Skeletal muscle tissue (tissue), 4 donors: Measurements from ENCODE around the gene P2RY2. TPM values are rescaled to one million over a fixed set of nuclear protein-coding genes. Genes with fewer than 3 reads are reported as not detected.

ENCODE experiments used
- H3K27ac ChIP-seq: one replicate; pipeline ENCODE4 v1.7.0; 2013; ENCODE audit warnings: mild to moderate bottlenecking, low read depth, low read length, inconsistent platforms
- H3K27me3 ChIP-seq, 3 donors: one replicate each; pipeline ENCODE4 v1.7.0; 2013; ENCODE audit warnings: low read length in 3 of 3; ENCODE audit not compliant: control insufficient read depth in 3 of 3, insufficient read depth in 3 of 3
- H3K36me3 ChIP-seq, 3 donors: one replicate each; pipeline ENCODE4 v1.7.0; 2013; ENCODE audit warnings: low read length in 3 of 3; ENCODE audit not compliant: control insufficient read depth in 3 of 3, insufficient read depth in 3 of 3
- H3K4me1 ChIP-seq, 3 donors: one replicate each; pipeline ENCODE4 v1.7.0; 2013; ENCODE audit warnings: low read length in 3 of 3, mild to moderate bottlenecking in 3 of 3; ENCODE audit not compliant: control insufficient read depth in 3 of 3, insufficient read depth in 3 of 3
- H3K4me3 ChIP-seq, 3 donors: one replicate each; pipeline ENCODE4 v1.7.0; 2013; ENCODE audit warnings: low read length in 3 of 3
- H3K9ac ChIP-seq, 3 donors: one replicate each; pipeline ENCODE4 v1.7.0; 2013; ENCODE audit warnings: low read length in 3 of 3, mild to moderate bottlenecking in 3 of 3, moderate library complexity in 2 of 3, low read depth in 1 of 3
- H3K9me3 ChIP-seq, 3 donors: one replicate each; pipeline ENCODE4 v1.7.0; 2013; ENCODE audit warnings: low read length in 3 of 3; ENCODE audit not compliant: control insufficient read depth in 3 of 3
- total RNA-seq: library from RNA; depleted of rRNA; stranded (reverse); fragments of >200 nt; gene quantifications from one replicate; pipeline ENCODE4 v1.2.3, GENCODE V29; 2014
- donor health status: Osteomylitis.

Gene P2RY2
- total RNA-seq, 1 donor from 2014 or later = 1.0 TPM

DNA sequence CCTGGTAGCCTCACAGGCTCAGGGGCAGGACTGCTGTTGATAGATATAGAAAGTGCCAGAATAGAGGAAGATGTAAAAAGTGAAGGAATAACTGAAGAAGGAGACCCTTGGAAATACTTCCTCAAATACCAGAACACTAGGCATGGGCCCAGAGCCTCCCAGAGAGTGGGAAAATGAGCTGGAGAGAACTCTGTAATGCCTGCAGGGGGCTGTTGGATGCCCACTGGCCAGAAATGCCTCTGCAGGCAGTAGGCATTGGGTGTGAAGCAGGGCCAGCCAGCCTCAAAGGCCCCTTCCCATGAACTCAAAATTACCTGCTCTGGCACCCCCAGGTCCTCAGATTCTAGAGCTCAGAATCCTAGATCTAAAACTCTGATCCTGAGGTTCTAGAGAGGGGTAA is 15.1 kb downstream of the P2RY2 start:
- Histone ChIP-seq H3K36me3 (peaks cover 10 to 34% (median 22%) of the 10 kb centered on the region in 3 donors), H3K4me3 (no peak overlapping the region), H3K9me3 (no peaks in the 10 kb centered on the region), H3K27me3 (no peaks in the 10 kb centered on the region), H3K4me1 (peaks cover 58 to 77% (median 73%) of the 10 kb centered on the region in 3 donors), H3K27ac (peak overlapping the region; percentile 96), H3K9ac (peak overlapping the region in 1 of 3 donors; percentile 57)

- Histone ChIP-seq H3K9ac (no peak overlapping the region), H3K9me3 (no peaks in the 10 kb centered on the region), H3K27me3 (no peaks in the 10 kb centered on the region), H3K36me3 (peaks cover 10 to 32% (median 20%) of the 10 kb centered on the region in 3 donors), H3K4me1 (peaks cover 62 to 77% (median 73%) of the 10 kb centered on the region in 3 donors), H3K4me3 (no peak overlapping the region), H3K27ac (peak overlapping the region; percentile 96)
These were observed 15.8 kb downstream of the P2RY2 start for GRCh38 chr11:73233692-73234470.

DNA sequence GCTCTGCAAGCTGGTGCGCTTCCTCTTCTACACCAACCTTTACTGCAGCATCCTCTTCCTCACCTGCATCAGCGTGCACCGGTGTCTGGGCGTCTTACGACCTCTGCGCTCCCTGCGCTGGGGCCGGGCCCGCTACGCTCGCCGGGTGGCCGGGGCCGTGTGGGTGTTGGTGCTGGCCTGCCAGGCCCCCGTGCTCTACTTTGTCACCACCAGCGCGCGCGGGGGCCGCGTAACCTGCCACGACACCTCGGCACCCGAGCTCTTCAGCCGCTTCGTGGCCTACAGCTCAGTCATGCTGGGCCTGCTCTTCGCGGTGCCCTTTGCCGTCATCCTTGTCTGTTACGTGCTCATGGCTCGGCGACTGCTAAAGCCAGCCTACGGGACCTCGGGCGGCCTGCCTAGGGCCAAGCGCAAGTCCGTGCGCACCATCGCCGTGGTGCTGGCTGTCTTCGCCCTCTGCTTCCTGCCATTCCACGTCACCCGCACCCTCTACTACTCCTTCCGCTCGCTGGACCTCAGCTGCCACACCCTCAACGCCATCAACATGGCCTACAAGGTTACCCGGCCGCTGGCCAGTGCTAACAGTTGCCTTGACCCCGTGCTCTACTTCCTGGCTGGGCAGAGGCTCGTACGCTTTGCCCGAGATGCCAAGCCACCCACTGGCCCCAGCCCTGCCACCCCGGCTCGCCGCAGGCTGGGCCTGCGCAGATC is 16.5 kb downstream of the P2RY2 start:
- no peaks in the 10 kb centered on the region for H3K27me3 ChIP-seq
- H3K4me1 ChIP-seq = peaks cover 63 to 77% (median 73%) of the 10 kb centered on the region in 3 donors
- peaks cover 10 to 26% (median 19%) of the 10 kb centered on the region in 3 donors for H3K36me3 ChIP-seq
- H3K4me3 ChIP-seq = peak overlapping the region in 1 of 3 donors; percentile 22
- peak overlapping the region in 2 of 3 donors; percentile 28 to 81 for H3K9ac ChIP-seq
- H3K9me3 ChIP-seq = no peaks in the 10 kb centered on the region
- peak overlapping the region; percentile 96 for H3K27ac ChIP-seq

- Histone ChIP-seq H3K27ac (peak overlapping the region; percentile 96), H3K9me3 (no peaks in the 10 kb centered on the region), H3K4me1 (peaks cover 65 to 77% (median 75%) of the 10 kb centered on the region in 3 donors), H3K4me3 (peak overlapping the region in 1 of 3 donors; percentile 22), H3K36me3 (peaks cover 6 to 19% (median 15%) of the 10 kb centered on the region in 3 donors), H3K9ac (peak overlapping the region; percentile 7 to 81 (median 68)), H3K27me3 (no peaks in the 10 kb centered on the region)
These were observed 17.2 kb downstream of the P2RY2 start for GRCh38 chr11:73235236-73235786.

- H3K4me3 ChIP-seq = peak overlapping the region in 2 of 3 donors; percentile 24 to 35
- no peaks in the 10 kb centered on the region for H3K9me3 ChIP-seq
- H3K27me3 ChIP-seq = no peaks in the 10 kb centered on the region
- H3K4me1 ChIP-seq = peaks cover 74 to 86% (median 85%) of the 10 kb centered on the region in 3 donors
- H3K9ac ChIP-seq = peak overlapping the region; percentile 68 to 81 (median 72)
- peaks cover 6 to 15% (median 15%) of the 10 kb centered on the region in 3 donors for H3K36me3 ChIP-seq
- peak overlapping the region; percentile 96 for H3K27ac ChIP-seq
These were observed 18.2 kb downstream of the P2RY2 start for GRCh38 chr11:73236205-73236765.

DNA sequence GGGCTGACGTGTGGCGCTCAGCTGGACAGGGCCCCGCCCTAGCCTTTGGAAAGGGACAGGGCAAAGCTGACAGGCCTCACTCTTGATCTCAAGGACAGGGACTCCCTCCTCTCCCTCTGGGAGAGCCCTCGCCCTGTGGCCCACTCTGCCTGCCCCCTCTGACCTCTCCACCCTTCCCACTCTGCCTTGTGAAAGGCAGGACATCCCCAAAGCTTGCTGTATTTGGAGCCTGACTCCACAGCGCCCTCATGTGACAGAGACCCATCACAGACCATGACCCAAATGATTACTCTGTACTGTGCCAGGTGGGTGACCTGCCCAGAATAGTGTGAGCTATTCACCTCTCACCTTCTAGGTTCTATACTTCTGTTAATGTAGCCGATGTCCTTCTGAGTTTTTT is 18.8 kb downstream of the P2RY2 start:
- Histone ChIP-seq H3K4me1 (peaks cover 74 to 91% (median 89%) of the 10 kb centered on the region in 3 donors), H3K4me3 (peak overlapping the region in 1 of 3 donors; percentile 35), H3K9me3 (no peaks in the 10 kb centered on the region), H3K27ac (peak overlapping the region; percentile 96), H3K27me3 (no peaks in the 10 kb centered on the region), H3K36me3 (peaks cover 6 to 15% (median 15%) of the 10 kb centered on the region in 3 donors), H3K9ac (peak overlapping the region; percentile 68 to 81 (median 72))

GRCh38 chr11:73237471-73238290 is 19.6 kb downstream of the P2RY2 start:
- Histone ChIP-seq H3K4me1 (peaks cover 82 to 98% (median 97%) of the 10 kb centered on the region in 3 donors), H3K27ac (peak overlapping the region; percentile 96), H3K9ac (peak overlapping the region; percentile 68 to 81 (median 72))

GRCh38 chr11:73239111-73239521 is 21.0 kb downstream of the P2RY2 start:
- H3K9ac ChIP-seq = peak overlapping the region; percentile 66 to 81 (median 74)
- peak overlapping the region in 1 of 3 donors; percentile 6 for H3K4me3 ChIP-seq
- peaks cover 6 to 13% (median 10%) of the 10 kb centered on the region in 3 donors for H3K36me3 ChIP-seq
- H3K9me3 ChIP-seq = no peaks in the 10 kb centered on the region
- H3K27me3 ChIP-seq = no peaks in the 10 kb centered on the region
- peak overlapping the region; percentile 96 for H3K27ac ChIP-seq
- H3K4me1 ChIP-seq = peaks cover 80 to 90% (median 89%) of the 10 kb centered on the region in 3 donors

More at GRCh38 chr11:73237471-73238290, 19.6 kb downstream of the P2RY2 start:
- H3K36me3 ChIP-seq = peaks cover 6 to 15% (median 13%) of the 10 kb centered on the region in 3 donors
- no peaks in the 10 kb centered on the region for H3K9me3 ChIP-seq
- peak overlapping the region in 2 of 3 donors; percentile 6 to 60 for H3K4me3 ChIP-seq
- no peaks in the 10 kb centered on the region for H3K27me3 ChIP-seq
